Measurements from ENCODE around the gene KCND2. TPM values are rescaled to one million over a fixed set of nuclear protein-coding genes. Genes with fewer than 3 reads are reported as not detected.

Gene KCND2
- polyA plus RNA-seq, 2 of the 4 experiments (the other 2 are of a cell fraction): 0.01 TPM; not detected in 1

DNA sequence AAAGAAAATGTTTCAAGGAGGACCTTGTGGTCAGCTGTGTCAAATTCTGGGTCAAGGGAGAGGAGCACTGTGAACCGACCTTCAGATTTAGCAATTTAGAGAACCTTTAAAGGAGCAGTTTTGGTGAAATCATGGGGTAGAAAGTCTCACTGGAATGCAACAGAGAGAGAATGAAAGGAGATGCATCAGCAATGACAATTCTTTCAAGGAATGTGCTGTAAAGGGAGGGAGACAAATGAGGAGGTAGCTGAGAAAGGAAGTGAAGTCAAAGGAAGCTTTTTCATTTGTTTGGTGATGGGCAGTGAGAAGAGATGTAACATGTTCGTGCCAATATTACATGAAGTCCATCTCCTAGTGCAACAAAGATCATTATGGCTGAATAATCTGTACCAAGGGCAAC, 418.9 kb downstream of the KCND2 start:
- ATAC-seq: no peak
- 2% methylated on average over 2 of the region's 2 CpGs for WGBS (ENCODE audit: missing lambda C conversion rate)
- POLR2A ChIA-PET: no interaction called here
- H3K9me3 ChIP-seq: no peaks in the 10 kb centered on the region
- no peak overlapping the region for H3K4me3 ChIP-seq
- CTCF ChIA-PET: no interaction called here
- no peak for FAIRE-seq
- H3K4me1 ChIP-seq: no peaks in the 10 kb centered on the region
- H3K4me2 ChIP-seq: no peak overlapping the region
- H3K27ac ChIP-seq: no peak overlapping the region
- TF ChIP-seq BHLHE40 (IDR thresholded peaks at IDR 0.05; ENCODE audit: low read depth, low read length): no peak
- no peak for TF ChIP-seq JUN (IDR thresholded peaks at IDR 0.05)
- TF ChIP-seq, protein P1, sequence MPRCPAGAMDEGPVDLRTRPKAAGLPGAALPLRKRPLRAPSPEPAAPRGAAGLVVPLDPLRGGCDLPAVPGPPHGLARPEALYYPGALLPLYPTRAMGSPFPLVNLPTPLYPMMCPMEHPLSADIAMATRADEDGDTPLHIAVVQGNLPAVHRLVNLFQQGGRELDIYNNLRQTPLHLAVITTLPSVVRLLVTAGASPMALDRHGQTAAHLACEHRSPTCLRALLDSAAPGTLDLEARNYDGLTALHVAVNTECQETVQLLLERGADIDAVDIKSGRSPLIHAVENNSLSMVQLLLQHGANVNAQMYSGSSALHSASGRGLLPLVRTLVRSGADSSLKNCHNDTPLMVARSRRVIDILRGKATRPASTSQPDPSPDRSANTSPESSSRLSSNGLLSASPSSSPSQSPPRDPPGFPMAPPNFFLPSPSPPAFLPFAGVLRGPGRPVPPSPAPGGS (IDR thresholded peaks at IDR 0.05): no peak
- no peak for TF ChIP-seq SREBF2 (IDR thresholded peaks at IDR 0.05)
- no peak for TF ChIP-seq MYC (IDR thresholded peaks at IDR 0.05; ENCODE audit: borderline replicate concordance, low read length)
- no peak for TF ChIP-seq RFX5 (IDR thresholded peaks at IDR 0.05)
- no peak for TF ChIP-seq HOXB5 (CRISPR knock-in tag; IDR thresholded peaks at IDR 0.05)
- TF ChIP-seq ZC3H11A (IDR thresholded peaks at IDR 0.05): no peak
- TF ChIP-seq FOXS1 (CRISPR knock-in tag; IDR thresholded peaks at IDR 0.05): no peak
- no peak for TF ChIP-seq CHD4 (IDR thresholded peaks at IDR 0.05; ENCODE audit: borderline replicate concordance)
- no peak for DNase-seq (ENCODE audit: low read depth in 1 of 2, low spot score in 1 of 2)

DNA sequence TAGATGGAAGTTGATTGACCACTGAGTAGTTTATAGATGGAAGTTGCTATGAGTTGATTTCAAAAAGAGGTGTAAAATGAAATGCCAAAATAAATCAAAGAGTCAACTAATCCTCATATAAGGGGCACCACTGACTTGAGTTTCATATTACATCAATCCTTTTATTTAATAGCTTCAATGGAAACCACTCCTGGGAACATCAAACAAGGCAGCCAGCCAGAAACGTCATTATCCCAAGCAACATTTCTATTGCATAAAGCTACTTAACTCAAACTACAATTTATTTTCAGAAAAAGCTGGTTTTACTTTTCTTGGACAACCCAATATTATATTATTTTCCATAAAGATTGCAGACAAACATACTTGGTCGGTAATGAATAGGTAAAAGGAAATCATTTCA, 422.9 kb downstream of the KCND2 start:
- ChIA-PET CTCF (no interaction called here), POLR2A (no interaction called here)

More for the DNA sequence above, 422.9 kb downstream of the KCND2 start:
- no peak overlapping the region for H3K27ac ChIP-seq
- no peak overlapping the region for H3K4me3 ChIP-seq
- TF ChIP-seq, protein P2, sequence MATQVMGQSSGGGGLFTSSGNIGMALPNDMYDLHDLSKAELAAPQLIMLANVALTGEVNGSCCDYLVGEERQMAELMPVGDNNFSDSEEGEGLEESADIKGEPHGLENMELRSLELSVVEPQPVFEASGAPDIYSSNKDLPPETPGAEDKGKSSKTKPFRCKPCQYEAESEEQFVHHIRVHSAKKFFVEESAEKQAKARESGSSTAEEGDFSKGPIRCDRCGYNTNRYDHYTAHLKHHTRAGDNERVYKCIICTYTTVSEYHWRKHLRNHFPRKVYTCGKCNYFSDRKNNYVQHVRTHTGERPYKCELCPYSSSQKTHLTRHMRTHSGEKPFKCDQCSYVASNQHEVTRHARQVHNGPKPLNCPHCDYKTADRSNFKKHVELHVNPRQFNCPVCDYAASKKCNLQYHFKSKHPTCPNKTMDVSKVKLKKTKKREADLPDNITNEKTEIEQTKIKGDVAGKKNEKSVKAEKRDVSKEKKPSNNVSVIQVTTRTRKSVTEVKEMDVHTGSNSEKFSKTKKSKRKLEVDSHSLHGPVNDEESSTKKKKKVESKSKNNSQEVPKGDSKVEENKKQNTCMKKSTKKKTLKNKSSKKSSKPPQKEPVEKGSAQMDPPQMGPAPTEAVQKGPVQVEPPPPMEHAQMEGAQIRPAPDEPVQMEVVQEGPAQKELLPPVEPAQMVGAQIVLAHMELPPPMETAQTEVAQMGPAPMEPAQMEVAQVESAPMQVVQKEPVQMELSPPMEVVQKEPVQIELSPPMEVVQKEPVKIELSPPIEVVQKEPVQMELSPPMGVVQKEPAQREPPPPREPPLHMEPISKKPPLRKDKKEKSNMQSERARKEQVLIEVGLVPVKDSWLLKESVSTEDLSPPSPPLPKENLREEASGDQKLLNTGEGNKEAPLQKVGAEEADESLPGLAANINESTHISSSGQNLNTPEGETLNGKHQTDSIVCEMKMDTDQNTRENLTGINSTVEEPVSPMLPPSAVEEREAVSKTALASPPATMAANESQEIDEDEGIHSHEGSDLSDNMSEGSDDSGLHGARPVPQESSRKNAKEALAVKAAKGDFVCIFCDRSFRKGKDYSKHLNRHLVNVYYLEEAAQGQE (IDR thresholded peaks at IDR 0.05): no peak
- no peak for TF ChIP-seq HOXB5 (CRISPR knock-in tag; IDR thresholded peaks at IDR 0.05)
- no peak for TF ChIP-seq KDM1A (IDR thresholded peaks at IDR 0.05; ENCODE audit: low read depth)
- no peak for TF ChIP-seq MAZ (IDR thresholded peaks at IDR 0.05; ENCODE audit: borderline replicate concordance, low read depth, low read length)
- TF ChIP-seq ZC3H11A (IDR thresholded peaks at IDR 0.05): no peak
- no peak for TF ChIP-seq TFCP2L1 (CRISPR knock-in tag; IDR thresholded peaks at IDR 0.05)
- TF ChIP-seq ZNF302 (CRISPR knock-in tag; IDR thresholded peaks at IDR 0.05): no peak
- no peak for TF ChIP-seq ZSCAN20 (CRISPR knock-in tag; IDR thresholded peaks at IDR 0.05)
- TF ChIP-seq NR3C1 (IDR thresholded peaks at IDR 0.05): no peak
- TF ChIP-seq, protein P1 (IDR thresholded peaks at IDR 0.05): no peak
- TF ChIP-seq EHMT2 (IDR thresholded peaks at IDR 0.05; ENCODE audit: low read depth): no peak
- TF ChIP-seq SMC3 (IDR thresholded peaks at IDR 0.05): no peak
- TF ChIP-seq FOSL2 (IDR thresholded peaks at IDR 0.05): no peak
- TF ChIP-seq FOSL2 (CRISPR knock-in tag; IDR thresholded peaks at IDR 0.05): no peak
- TF ChIP-seq ZFP36 (IDR thresholded peaks at IDR 0.05; ENCODE audit: borderline replicate concordance, partially characterized antibody): no peak
- TF ChIP-seq SREBF2 (IDR thresholded peaks at IDR 0.05): no peak
- no peak for TF ChIP-seq JUNB (IDR thresholded peaks at IDR 0.05)
- TF ChIP-seq FOXS1 (CRISPR knock-in tag; IDR thresholded peaks at IDR 0.05): no peak
- no peak for TF ChIP-seq HEYL (CRISPR knock-in tag; IDR thresholded peaks at IDR 0.05)
- TF ChIP-seq, protein P3, sequence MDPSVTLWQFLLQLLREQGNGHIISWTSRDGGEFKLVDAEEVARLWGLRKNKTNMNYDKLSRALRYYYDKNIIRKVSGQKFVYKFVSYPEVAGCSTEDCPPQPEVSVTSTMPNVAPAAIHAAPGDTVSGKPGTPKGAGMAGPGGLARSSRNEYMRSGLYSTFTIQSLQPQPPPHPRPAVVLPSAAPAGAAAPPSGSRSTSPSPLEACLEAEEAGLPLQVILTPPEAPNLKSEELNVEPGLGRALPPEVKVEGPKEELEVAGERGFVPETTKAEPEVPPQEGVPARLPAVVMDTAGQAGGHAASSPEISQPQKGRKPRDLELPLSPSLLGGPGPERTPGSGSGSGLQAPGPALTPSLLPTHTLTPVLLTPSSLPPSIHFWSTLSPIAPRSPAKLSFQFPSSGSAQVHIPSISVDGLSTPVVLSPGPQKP (IDR thresholded peaks at IDR 0.05; ENCODE audit: low read depth, low read length): no peak
- no peaks in the 10 kb centered on the region for H3K4me1 ChIP-seq
- DNase-seq (ENCODE audit: low read depth in 1 of 2, low spot score in 1 of 2) (no peak), FAIRE-seq (no peak), ATAC-seq (no peak)
- no peaks in the 10 kb centered on the region for H3K9me3 ChIP-seq
- 1% methylated on average over 2 of the region's 2 CpGs for WGBS (ENCODE audit: missing lambda C conversion rate)
- no peak overlapping the region for H3K4me2 ChIP-seq
